ENCODE data around the gene NEUROD2.

DNA sequence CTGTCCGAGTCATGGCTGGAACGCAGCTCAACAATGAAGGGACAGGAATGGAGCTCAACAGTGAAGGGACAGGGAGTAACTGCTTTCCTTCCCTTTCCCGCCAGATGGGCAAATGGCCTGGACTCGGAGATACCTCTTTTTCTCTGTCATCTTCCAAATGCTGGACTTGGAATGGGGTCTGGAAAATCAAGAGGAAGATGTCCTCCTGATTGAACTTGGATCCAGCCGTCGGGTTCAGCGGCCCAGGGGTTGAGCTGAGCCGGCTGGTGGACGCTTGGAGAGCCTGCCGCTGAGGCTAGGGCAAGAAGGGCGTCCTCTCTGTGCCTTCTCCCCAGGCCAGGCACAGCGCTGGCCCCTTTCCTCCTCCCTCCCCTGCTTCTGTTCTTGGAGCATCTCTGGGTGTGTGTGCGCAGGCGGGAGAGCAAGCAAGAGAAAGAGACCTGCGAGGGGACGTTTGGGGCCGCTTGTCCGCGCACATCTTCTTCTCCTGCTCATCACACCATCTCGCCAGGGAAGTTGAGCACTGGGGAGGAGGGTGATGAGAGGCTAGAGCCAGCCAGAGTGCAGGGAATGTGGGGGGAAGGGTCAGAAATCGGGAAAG, 6.6 kb downstream of the NEUROD2 start:
- TF ChIP-seq, protein P1, sequence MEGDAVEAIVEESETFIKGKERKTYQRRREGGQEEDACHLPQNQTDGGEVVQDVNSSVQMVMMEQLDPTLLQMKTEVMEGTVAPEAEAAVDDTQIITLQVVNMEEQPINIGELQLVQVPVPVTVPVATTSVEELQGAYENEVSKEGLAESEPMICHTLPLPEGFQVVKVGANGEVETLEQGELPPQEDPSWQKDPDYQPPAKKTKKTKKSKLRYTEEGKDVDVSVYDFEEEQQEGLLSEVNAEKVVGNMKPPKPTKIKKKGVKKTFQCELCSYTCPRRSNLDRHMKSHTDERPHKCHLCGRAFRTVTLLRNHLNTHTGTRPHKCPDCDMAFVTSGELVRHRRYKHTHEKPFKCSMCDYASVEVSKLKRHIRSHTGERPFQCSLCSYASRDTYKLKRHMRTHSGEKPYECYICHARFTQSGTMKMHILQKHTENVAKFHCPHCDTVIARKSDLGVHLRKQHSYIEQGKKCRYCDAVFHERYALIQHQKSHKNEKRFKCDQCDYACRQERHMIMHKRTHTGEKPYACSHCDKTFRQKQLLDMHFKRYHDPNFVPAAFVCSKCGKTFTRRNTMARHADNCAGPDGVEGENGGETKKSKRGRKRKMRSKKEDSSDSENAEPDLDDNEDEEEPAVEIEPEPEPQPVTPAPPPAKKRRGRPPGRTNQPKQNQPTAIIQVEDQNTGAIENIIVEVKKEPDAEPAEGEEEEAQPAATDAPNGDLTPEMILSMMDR (IDR thresholded peaks at IDR 0.05), result no peak
- TF ChIP-seq EP300 (IDR thresholded peaks at IDR 0.05), result no peak
